OCI-LY7 (cell line): ENCODE data around the gene RNF130.

Experiments used
- EZH2phosphoT487 ChIP-seq: fragments of 200-600 bp; sonication (generic); IDR thresholded peaks from 2 replicates; pipeline ENCODE4 v1.6.1; 2018; ENCODE audit warnings: low read depth, borderline replicate concordance, mild to moderate bottlenecking, mixed run types, antibody characterized with exemption, low read length, moderate library complexity, mixed read lengths
- TF ChIP-seq, protein P1 (sequence below): fragments of 200-600 bp; sonication (generic); conservative IDR thresholded peaks from 2 replicates; pipeline ENCODE4 v1.5.1; 2014; ENCODE audit warnings: mild to moderate bottlenecking, antibody characterized with exemption, low read length, moderate library complexity, mixed read lengths

GRCh38 chr5:179960204-179960831 lies 111.2 kb downstream of the RNF130 start:
- TF ChIP-seq, protein P1, sequence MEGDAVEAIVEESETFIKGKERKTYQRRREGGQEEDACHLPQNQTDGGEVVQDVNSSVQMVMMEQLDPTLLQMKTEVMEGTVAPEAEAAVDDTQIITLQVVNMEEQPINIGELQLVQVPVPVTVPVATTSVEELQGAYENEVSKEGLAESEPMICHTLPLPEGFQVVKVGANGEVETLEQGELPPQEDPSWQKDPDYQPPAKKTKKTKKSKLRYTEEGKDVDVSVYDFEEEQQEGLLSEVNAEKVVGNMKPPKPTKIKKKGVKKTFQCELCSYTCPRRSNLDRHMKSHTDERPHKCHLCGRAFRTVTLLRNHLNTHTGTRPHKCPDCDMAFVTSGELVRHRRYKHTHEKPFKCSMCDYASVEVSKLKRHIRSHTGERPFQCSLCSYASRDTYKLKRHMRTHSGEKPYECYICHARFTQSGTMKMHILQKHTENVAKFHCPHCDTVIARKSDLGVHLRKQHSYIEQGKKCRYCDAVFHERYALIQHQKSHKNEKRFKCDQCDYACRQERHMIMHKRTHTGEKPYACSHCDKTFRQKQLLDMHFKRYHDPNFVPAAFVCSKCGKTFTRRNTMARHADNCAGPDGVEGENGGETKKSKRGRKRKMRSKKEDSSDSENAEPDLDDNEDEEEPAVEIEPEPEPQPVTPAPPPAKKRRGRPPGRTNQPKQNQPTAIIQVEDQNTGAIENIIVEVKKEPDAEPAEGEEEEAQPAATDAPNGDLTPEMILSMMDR, result no peak
- no peak for TF ChIP-seq EZH2phosphoT487
